Glutamatergic neuron (in vitro differentiated cells): Measurements from ENCODE around the gene CERS6. TPM values are rescaled to one million over a fixed set of nuclear protein-coding genes. Genes with fewer than 3 reads are reported as not detected.

Experiments
- DNase-seq: peaks from one replicate; pipeline ENCODE4 v3.0.0; 2022
- H3K27ac Mint-ChIP-seq: one replicate; pipeline ENCODE4 v1.8.0; 2020; ENCODE audit warnings: mild to moderate bottlenecking, mixed read lengths, inconsistent platforms; ENCODE audit not compliant: unreplicated experiment
- H3K27me3 Mint-ChIP-seq: one replicate; pipeline ENCODE4 v1.8.0; 2020; ENCODE audit warnings: mild to moderate bottlenecking, moderate library complexity, mixed read lengths, inconsistent platforms; ENCODE audit not compliant: unreplicated experiment
- H3K36me3 Mint-ChIP-seq: one replicate; pipeline ENCODE4 v1.8.0; 2020; ENCODE audit warnings: mild to moderate bottlenecking, mixed read lengths, inconsistent platforms; ENCODE audit not compliant: unreplicated experiment
- H3K4me1 Mint-ChIP-seq: one replicate; pipeline ENCODE4 v1.8.0; 2020; ENCODE audit warnings: mild to moderate bottlenecking, low read depth, mixed read lengths, inconsistent platforms; ENCODE audit not compliant: unreplicated experiment
- H3K4me3 Mint-ChIP-seq: one replicate; pipeline ENCODE4 v1.8.0; 2020; ENCODE audit warnings: mild to moderate bottlenecking, mixed read lengths, inconsistent platforms; ENCODE audit not compliant: unreplicated experiment
- H3K9me3 Mint-ChIP-seq: one replicate; pipeline ENCODE4 v1.8.0; 2020; ENCODE audit warnings: mild to moderate bottlenecking, moderate library complexity, mixed read lengths, inconsistent platforms; ENCODE audit not compliant: unreplicated experiment
- CTCF ChIP-seq: fragments of 200-600 bp; sonication (generic); IDR thresholded peaks from one replicate; pipeline ENCODE4 v1.5.0; 2021; ENCODE audit not compliant: partially characterized antibody, unreplicated experiment
- total RNA-seq: library from RNA; stranded (reverse); fragmentation: NEBNext Ultra II Directional; extraction: Animal tissue kit (Norgen Biotek cat#: 25700); gene quantifications from one replicate; pipeline ENCODE4 v1.2.1, GENCODE V29; 2021; ENCODE audit not compliant: unreplicated experiment

Gene CERS6
- total RNA-seq, 1 donor from 2014 or later = 143 TPM

- peaks cover 8% of the 10 kb centered on the region for H3K27me3 Mint-ChIP-seq
- H3K36me3 Mint-ChIP-seq = peaks cover 10% of the 10 kb centered on the region
- peaks cover 12% of the 10 kb centered on the region for H3K9me3 Mint-ChIP-seq
- no peak overlapping the region for H3K4me3 Mint-ChIP-seq
- DNase-seq = no peak
- H3K4me1 Mint-ChIP-seq = peaks cover 41% of the 10 kb centered on the region
- no peak overlapping the region for H3K27ac Mint-ChIP-seq
- TF ChIP-seq CTCF = no peak
These were observed 241.6 kb downstream of the CERS6 start for GRCh38 chr2:168697668-168698121.

- no peak for TF ChIP-seq CTCF
- Mint-ChIP-seq H3K9me3 (peaks cover 12% of the 10 kb centered on the region), H3K27me3 (peaks cover 8% of the 10 kb centered on the region), H3K27ac (peak overlapping the region; percentile 85), H3K4me1 (peaks cover 43% of the 10 kb centered on the region), H3K36me3 (peaks cover 10% of the 10 kb centered on the region), H3K4me3 (peak overlapping the region; percentile 56)
- DNase-seq = peak; percentile 63
These were observed 242.9 kb downstream of the CERS6 start for GRCh38 chr2:168698969-168699368.

GRCh38 chr2:168699844-168700417 lies 243.9 kb downstream of the CERS6 start:
- DNase-seq = peak; percentile 39
- H3K4me1 Mint-ChIP-seq = peaks cover 46% of the 10 kb centered on the region
- H3K27ac Mint-ChIP-seq = peak overlapping the region; percentile 76
- TF ChIP-seq CTCF = no peak
- peaks cover 10% of the 10 kb centered on the region for H3K36me3 Mint-ChIP-seq
- peaks cover 8% of the 10 kb centered on the region for H3K27me3 Mint-ChIP-seq
- H3K9me3 Mint-ChIP-seq = peaks cover 12% of the 10 kb centered on the region
- H3K4me3 Mint-ChIP-seq = peak overlapping the region; percentile 2

GRCh38 chr2:168700615-168701245 lies 244.7 kb downstream of the CERS6 start:
- Mint-ChIP-seq H3K36me3 (peaks cover 5% of the 10 kb centered on the region), H3K4me3 (peak overlapping the region; percentile 59), H3K27me3 (peaks cover 8% of the 10 kb centered on the region), H3K9me3 (peaks cover 12% of the 10 kb centered on the region), H3K27ac (peak overlapping the region; percentile 76), H3K4me1 (peaks cover 45% of the 10 kb centered on the region)
- peak; percentile 38 for DNase-seq
- no peak for TF ChIP-seq CTCF

- Mint-ChIP-seq H3K9me3 (peaks cover 12% of the 10 kb centered on the region), H3K27ac (no peak overlapping the region), H3K27me3 (peaks cover 8% of the 10 kb centered on the region), H3K36me3 (peaks cover 4% of the 10 kb centered on the region), H3K4me1 (peaks cover 51% of the 10 kb centered on the region), H3K4me3 (no peak overlapping the region)
- DNase-seq = no peak
- no peak for TF ChIP-seq CTCF
These were observed 246.5 kb downstream of the CERS6 start for GRCh38 chr2:168702579-168702978.
